H9 (cell line): Measurements from ENCODE around the gene P2RX6. TPM values are rescaled to one million over a fixed set of nuclear protein-coding genes. Genes with fewer than 3 reads are reported as not detected.
"Not testable (repeated sequence)": the region's sequence is repeated elsewhere in the genome, so short reads cannot be mapped to it uniquely, and the experiment has no call there.

ENCODE experiments used
- DNase-seq: peaks from one replicate; pipeline ENCODE4 v3.0.0-alpha.2; 2017
- H2AFZ ChIP-seq: one replicate; pipeline ENCODE4 v1.6.1; 2013; ENCODE audit warnings: mild to moderate bottlenecking, low read length, control low read depth, moderate library complexity
- H2AK5ac ChIP-seq: 2 replicates; pipeline ENCODE4 v1.6.1; 2013; ENCODE audit warnings: low read length, control low read depth, mixed read lengths; ENCODE audit not compliant: insufficient read length
- H2BK120ac ChIP-seq: one replicate; pipeline ENCODE4 v1.6.1; 2013; ENCODE audit warnings: low read depth, mild to moderate bottlenecking, low read length, control low read depth, inconsistent platforms; ENCODE audit not compliant: poor library complexity, severe bottlenecking
- H2BK12ac ChIP-seq: 2 replicates; pipeline ENCODE4 v1.6.1; 2013; ENCODE audit warnings: low read length, control low read depth, mixed read lengths, low read depth; ENCODE audit not compliant: insufficient read length
- H2BK15ac ChIP-seq: 2 replicates; pipeline ENCODE4 v1.6.1; 2013; ENCODE audit warnings: low read depth, low read length, control low read depth
- H2BK20ac ChIP-seq: one replicate; pipeline ENCODE4 v1.6.1; 2013; ENCODE audit warnings: low read depth, mild to moderate bottlenecking, low read length, control low read depth, inconsistent platforms; ENCODE audit not compliant: poor library complexity, severe bottlenecking
- H2BK5ac ChIP-seq: 2 replicates; pipeline ENCODE4 v1.6.1; 2013; ENCODE audit warnings: low read length, control low read depth, mixed read lengths; ENCODE audit not compliant: insufficient read length
- H3K14ac ChIP-seq: 2 replicates; pipeline ENCODE4 v1.6.1; 2013; ENCODE audit warnings: low read length, control low read depth; ENCODE audit not compliant: insufficient read depth
- H3K18ac ChIP-seq: 2 replicates; pipeline ENCODE4 v1.6.1; 2013; ENCODE audit warnings: low read depth, mild to moderate bottlenecking, mixed read lengths, low read length, control low read depth; ENCODE audit not compliant: insufficient read length
- H3K23ac ChIP-seq: 2 replicates; pipeline ENCODE4 v1.6.1; 2013; ENCODE audit warnings: low read length, control low read depth, mixed read lengths, low read depth; ENCODE audit not compliant: insufficient read length
- H3K23me2 ChIP-seq: 2 replicates; pipeline ENCODE4 v1.6.1; 2013; ENCODE audit warnings: low read depth, mild to moderate bottlenecking, mixed read lengths, low read length, control low read depth; ENCODE audit not compliant: insufficient read length, poor library complexity, severe bottlenecking
- H3K27ac ChIP-seq: 2 replicates; pipeline ENCODE4 v1.5.1; 2013; ENCODE audit warnings: low read length, control low read depth, mixed read lengths, low read depth; ENCODE audit not compliant: insufficient read length
- H3K27me3 ChIP-seq: 2 replicates; pipeline ENCODE4 v1.6.1; 2013; ENCODE audit warnings: low read length, control low read depth, inconsistent platforms; ENCODE audit not compliant: insufficient read depth
- H3K4ac ChIP-seq: 2 replicates; pipeline ENCODE4 v1.6.1; 2013; ENCODE audit warnings: low read depth, mild to moderate bottlenecking, control low read depth, inconsistent platforms, low read length, moderate library complexity
- H3K4me1 ChIP-seq: 2 replicates; pipeline ENCODE4 v1.6.1; 2013; ENCODE audit warnings: low read length, control low read depth, inconsistent platforms; ENCODE audit not compliant: insufficient read depth
- H3K4me2 ChIP-seq: 2 replicates; pipeline ENCODE4 v1.6.1; 2013; ENCODE audit warnings: low read length, control low read depth, mixed read lengths; ENCODE audit not compliant: insufficient read length, insufficient read depth
- H3K56ac ChIP-seq: 2 replicates; pipeline ENCODE4 v1.6.1; 2013; ENCODE audit warnings: low read depth, mild to moderate bottlenecking, mixed read lengths, low read length, control low read depth; ENCODE audit not compliant: insufficient read length
- H3K79me1 ChIP-seq: 2 replicates; pipeline ENCODE4 v1.6.1; 2013; ENCODE audit warnings: low read depth, mild to moderate bottlenecking, moderate library complexity, low read length, control low read depth, inconsistent platforms; ENCODE audit not compliant: insufficient read depth, poor library complexity, severe bottlenecking
- H3K79me2 ChIP-seq: 2 replicates; pipeline ENCODE4 v1.6.1; 2013; ENCODE audit warnings: low read length, control low read depth, inconsistent platforms; ENCODE audit not compliant: insufficient read depth
- H3K9ac ChIP-seq: 2 replicates; pipeline ENCODE4 v1.6.1; 2013; ENCODE audit warnings: low read length, control low read depth, mixed read lengths; ENCODE audit not compliant: insufficient read length; ENCODE audit errors: extremely low read depth
- H3K9me3 ChIP-seq: one replicate; pipeline ENCODE4 v1.6.1; 2013; ENCODE audit warnings: low read depth, low read length, inconsistent platforms; ENCODE audit not compliant: control insufficient read depth
- H3T11ph ChIP-seq: one replicate; pipeline ENCODE4 v1.6.1; 2013; ENCODE audit warnings: mild to moderate bottlenecking, low read length, control low read depth, inconsistent platforms
- H4K20me1 ChIP-seq: one replicate; pipeline ENCODE4 v1.6.1; 2013; ENCODE audit not compliant: control insufficient read depth, insufficient read length, insufficient read depth
- H4K5ac ChIP-seq: 2 replicates; pipeline ENCODE4 v1.6.1; 2013; ENCODE audit warnings: low read depth, mild to moderate bottlenecking, mixed read lengths, low read length, control low read depth; ENCODE audit not compliant: insufficient read length
- H4K8ac ChIP-seq: replicated peaks from 2 replicates; pipeline ENCODE4 v1.6.1; 2013; ENCODE audit warnings: low read length, control low read depth, mixed read lengths, low read depth; ENCODE audit not compliant: insufficient read length
- H4K91ac ChIP-seq: 2 replicates; pipeline ENCODE4 v1.6.1; 2013; ENCODE audit warnings: low read depth, mild to moderate bottlenecking, moderate library complexity, mixed read lengths, low read length, control low read depth; ENCODE audit not compliant: insufficient read length
- H3K27ac Mint-ChIP-seq, 3 experiments: 2 replicates in 2 of 3; 3 replicates in 1 of 3; pipeline ENCODE4 v1.8.0; 2020 to 2021; ENCODE audit warnings: mixed read lengths in 3 of 3, mild to moderate bottlenecking in 1 of 3, moderate library complexity in 1 of 3
- H3K27me3 Mint-ChIP-seq: 2 replicates; pipeline ENCODE4 v1.8.0; 2021; ENCODE audit warnings: low read depth, mild to moderate bottlenecking, moderate library complexity, mixed read lengths
- H3K36me3 Mint-ChIP-seq, 3 experiments: 2 replicates in 2 of 3; 3 replicates in 1 of 3; pipeline ENCODE4 v1.8.0; 2020 to 2021; ENCODE audit warnings: low read depth in 3 of 3, mixed read lengths in 3 of 3; ENCODE audit not compliant: insufficient read depth in 1 of 3
- H3K4me1 Mint-ChIP-seq, 2 experiments: 2 replicates each; pipeline ENCODE4 v1.8.0; 2020; ENCODE audit warnings: mixed read lengths in 2 of 2
- H3K4me3 Mint-ChIP-seq, 2 experiments: 2 replicates in 1 of 2; 3 replicates in 1 of 2; pipeline ENCODE4 v1.8.0; 2020 to 2021; ENCODE audit warnings: mild to moderate bottlenecking in 2 of 2, mixed read lengths in 2 of 2, moderate library complexity in 1 of 2
- H3K9me3 Mint-ChIP-seq, 2 experiments: 2 replicates in 1 of 2; 3 replicates in 1 of 2; pipeline ENCODE4 v1.8.0; 2020; ENCODE audit warnings: mild to moderate bottlenecking in 2 of 2, mixed read lengths in 2 of 2, moderate library complexity in 1 of 2
- CTCF ChIP-seq: fragments of 200-600 bp; sonication (generic); conservative IDR thresholded peaks from 3 replicates; pipeline ENCODE4 v1.8.0; 2021; ENCODE audit warnings: antibody characterized with exemption, mild to moderate bottlenecking
- WGBS: extraction: QIAGEN DNeasy Blood & Tissue Kit; methylation state at CpG from one replicate; pipeline ENCODE4 v1.1.7; 2013; ENCODE audit warnings: missing lambda C conversion rate, low lambda C conversion rate, mixed read lengths; ENCODE audit not compliant: insufficient read length; ENCODE audit errors: extremely low coverage; 5-methylcytosine and 5-hydroxymethylcytosine counted together
- total RNA-seq: library from RNA; stranded (reverse); gene quantifications from 2 replicates; pipeline ENCODE4 v1.2.1, GENCODE V29; 2021

Gene P2RX6
- total RNA-seq, 1 experiment from 2014 or later, result not detected

- Histone ChIP-seq H3K79me1 (no peaks in the 10 kb centered on the region), H2BK12ac (no peak overlapping the region), H4K20me1 (no peaks in the 10 kb centered on the region), H3K27me3 (peaks cover 8% of the 10 kb centered on the region; the same call in 1 of the 2 replicates), H2BK20ac (no peak overlapping the region), H3K79me2 (no peaks in the 10 kb centered on the region), H3T11ph (no peak overlapping the region), H4K5ac (no peak overlapping the region), H3K27ac (no peak overlapping the region), H4K8ac (no peak overlapping the region), H3K23me2 (no peaks in the 10 kb centered on the region), H3K4me2 (no peak overlapping the region), H3K4ac (no peak overlapping the region), H4K91ac (no peak overlapping the region), H2BK120ac (no peak overlapping the region), H3K9me3 (no peaks in the 10 kb centered on the region), H3K56ac (no peak overlapping the region), H3K18ac (no peak overlapping the region), H3K4me1 (no peaks in the 10 kb centered on the region; the same call in 1 of the 2 replicates), H2AFZ (no peak overlapping the region), H2BK5ac (no peak overlapping the region), H2BK15ac (no peak overlapping the region), H3K23ac (no peak overlapping the region), H2AK5ac (no peak overlapping the region), H3K14ac (no peak overlapping the region), H3K9ac (no peak overlapping the region)
- no peak for TF ChIP-seq CTCF
- no peak overlapping the region; a peak in 1 of 7 replicates for H3K27ac Mint-ChIP-seq
- peaks cover 94% of the 10 kb centered on the region for H3K27me3 Mint-ChIP-seq
- H3K4me1 Mint-ChIP-seq, result peaks cover 18 to 36% of the 10 kb centered on the region in 2 experiments
- H3K9me3 Mint-ChIP-seq, result no peaks in the 10 kb centered on the region; a peak in 1 of 5 replicates
- H3K4me3 Mint-ChIP-seq, result no peak overlapping the region
- WGBS, result no CpG with 5 or more reads among the region's 4 CpGs
- no peak for DNase-seq
- H3K36me3 Mint-ChIP-seq, result no peaks in the 10 kb centered on the region; a peak in 1 of 7 replicates
Observed at GRCh38 chr22:20970939-20971657, 43.9 kb upstream of the P2RX6 start.

GRCh38 chr22:20972014-20972694 is 42.8 kb upstream of the P2RX6 start:
- H2BK5ac ChIP-seq, H3K4me1 ChIP-seq, H3K27ac ChIP-seq, H4K91ac ChIP-seq, H2BK15ac ChIP-seq, H3T11ph ChIP-seq, H2BK120ac ChIP-seq, H4K5ac ChIP-seq, H3K4me3 Mint-ChIP-seq, H2BK20ac ChIP-seq, H3K27ac Mint-ChIP-seq, H3K36me3 Mint-ChIP-seq, H2AFZ ChIP-seq, H3K56ac ChIP-seq, DNase-seq, H3K9me3 Mint-ChIP-seq, H3K4me2 ChIP-seq, H3K27me3 ChIP-seq, H3K9me3 ChIP-seq, H3K18ac ChIP-seq, H2BK12ac ChIP-seq, H3K79me1 ChIP-seq, H3K23me2 ChIP-seq, H2AK5ac ChIP-seq, H3K23ac ChIP-seq, H3K4ac ChIP-seq, H3K79me2 ChIP-seq, H4K20me1 ChIP-seq, H3K9ac ChIP-seq, H4K8ac ChIP-seq, H3K14ac ChIP-seq: not testable (repeated sequence)
- no CpG with 5 or more reads among the region's 11 CpGs for WGBS
- H3K4me1 Mint-ChIP-seq, result peaks cover 18 to 35% of the 10 kb centered on the region in 2 experiments
- peaks cover 94% of the 10 kb centered on the region for H3K27me3 Mint-ChIP-seq
